Astrocyte of the cerebellum (primary cell): Measurements from ENCODE around the gene ASCL2.

ENCODE experiments used
- DNase-seq: peaks from one replicate; pipeline ENCODE4 v3.0.0-alpha.2; 2011; ENCODE audit warnings: low read depth
- H3K4me3 ChIP-seq: 2 replicates; pipeline ENCODE4 v1.5.1; 2011; ENCODE audit warnings: mild to moderate bottlenecking, low read depth, low read length, moderate library complexity
- in situ Hi-C: cut with HindIII; loops from 2 replicates; pipeline ENCODE4 v1.10.0; 2017; ENCODE audit warnings: low sequenced_read_pairs
- TF ChIP-seq, protein P1 (sequence below): IDR thresholded peaks from 2 replicates; pipeline ENCODE4 v1.5.1; 2012; ENCODE audit warnings: low read length, low read depth, moderate library complexity, mild to moderate bottlenecking; ENCODE audit errors: missing control alignments

Gene ASCL2

DNA sequence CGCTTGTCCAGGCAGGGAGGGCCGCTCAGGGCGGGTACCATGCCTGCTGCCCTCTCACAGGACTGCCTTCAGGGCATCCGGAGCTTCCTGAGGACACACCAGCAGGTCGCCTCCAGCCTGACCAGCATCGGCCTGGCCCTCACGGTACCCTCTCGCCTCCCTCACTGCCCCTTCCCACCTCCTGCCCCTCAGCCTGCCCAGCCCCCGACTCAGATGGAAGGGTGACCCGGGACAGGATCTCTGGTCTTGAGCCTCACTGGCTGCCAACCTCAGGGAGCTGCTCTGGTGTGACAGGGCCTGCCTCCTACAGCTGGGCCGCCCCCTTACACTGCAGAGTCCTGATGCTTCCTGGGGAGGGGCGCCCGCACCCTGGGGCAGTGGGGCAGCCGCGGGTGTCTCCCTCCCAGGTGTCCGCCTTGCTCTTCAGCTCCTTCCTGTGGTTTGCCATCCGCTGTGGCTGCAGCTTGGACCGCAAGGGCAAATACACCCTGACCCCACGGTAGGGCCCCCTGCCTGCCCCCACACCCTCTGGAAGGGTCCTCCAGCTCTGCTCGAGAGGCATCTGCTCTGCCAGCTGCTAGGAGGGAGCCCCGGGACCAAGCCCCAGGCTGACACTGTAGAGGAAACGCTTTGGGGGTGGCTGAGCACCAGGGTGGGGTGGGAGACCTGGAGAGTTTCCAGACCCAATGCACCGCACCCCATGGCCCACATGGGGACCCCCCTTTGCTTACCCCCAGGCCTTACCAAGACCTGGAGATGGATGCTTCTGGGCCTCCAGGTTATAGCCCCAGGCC is 46.0 kb upstream of the ASCL2 start:
- in situ Hi-C loops = no loop called here
- no peak for DNase-seq
- TF ChIP-seq, protein P1, sequence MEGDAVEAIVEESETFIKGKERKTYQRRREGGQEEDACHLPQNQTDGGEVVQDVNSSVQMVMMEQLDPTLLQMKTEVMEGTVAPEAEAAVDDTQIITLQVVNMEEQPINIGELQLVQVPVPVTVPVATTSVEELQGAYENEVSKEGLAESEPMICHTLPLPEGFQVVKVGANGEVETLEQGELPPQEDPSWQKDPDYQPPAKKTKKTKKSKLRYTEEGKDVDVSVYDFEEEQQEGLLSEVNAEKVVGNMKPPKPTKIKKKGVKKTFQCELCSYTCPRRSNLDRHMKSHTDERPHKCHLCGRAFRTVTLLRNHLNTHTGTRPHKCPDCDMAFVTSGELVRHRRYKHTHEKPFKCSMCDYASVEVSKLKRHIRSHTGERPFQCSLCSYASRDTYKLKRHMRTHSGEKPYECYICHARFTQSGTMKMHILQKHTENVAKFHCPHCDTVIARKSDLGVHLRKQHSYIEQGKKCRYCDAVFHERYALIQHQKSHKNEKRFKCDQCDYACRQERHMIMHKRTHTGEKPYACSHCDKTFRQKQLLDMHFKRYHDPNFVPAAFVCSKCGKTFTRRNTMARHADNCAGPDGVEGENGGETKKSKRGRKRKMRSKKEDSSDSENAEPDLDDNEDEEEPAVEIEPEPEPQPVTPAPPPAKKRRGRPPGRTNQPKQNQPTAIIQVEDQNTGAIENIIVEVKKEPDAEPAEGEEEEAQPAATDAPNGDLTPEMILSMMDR = no peak
- H3K4me3 ChIP-seq = no peak overlapping the region

GRCh38 chr11:2315395-2316168 is 45.2 kb upstream of the ASCL2 start:
- DNase-seq = no peak
- no peak overlapping the region for H3K4me3 ChIP-seq
- TF ChIP-seq, protein P1 = no peak
- in situ Hi-C loops = no loop called here

DNA sequence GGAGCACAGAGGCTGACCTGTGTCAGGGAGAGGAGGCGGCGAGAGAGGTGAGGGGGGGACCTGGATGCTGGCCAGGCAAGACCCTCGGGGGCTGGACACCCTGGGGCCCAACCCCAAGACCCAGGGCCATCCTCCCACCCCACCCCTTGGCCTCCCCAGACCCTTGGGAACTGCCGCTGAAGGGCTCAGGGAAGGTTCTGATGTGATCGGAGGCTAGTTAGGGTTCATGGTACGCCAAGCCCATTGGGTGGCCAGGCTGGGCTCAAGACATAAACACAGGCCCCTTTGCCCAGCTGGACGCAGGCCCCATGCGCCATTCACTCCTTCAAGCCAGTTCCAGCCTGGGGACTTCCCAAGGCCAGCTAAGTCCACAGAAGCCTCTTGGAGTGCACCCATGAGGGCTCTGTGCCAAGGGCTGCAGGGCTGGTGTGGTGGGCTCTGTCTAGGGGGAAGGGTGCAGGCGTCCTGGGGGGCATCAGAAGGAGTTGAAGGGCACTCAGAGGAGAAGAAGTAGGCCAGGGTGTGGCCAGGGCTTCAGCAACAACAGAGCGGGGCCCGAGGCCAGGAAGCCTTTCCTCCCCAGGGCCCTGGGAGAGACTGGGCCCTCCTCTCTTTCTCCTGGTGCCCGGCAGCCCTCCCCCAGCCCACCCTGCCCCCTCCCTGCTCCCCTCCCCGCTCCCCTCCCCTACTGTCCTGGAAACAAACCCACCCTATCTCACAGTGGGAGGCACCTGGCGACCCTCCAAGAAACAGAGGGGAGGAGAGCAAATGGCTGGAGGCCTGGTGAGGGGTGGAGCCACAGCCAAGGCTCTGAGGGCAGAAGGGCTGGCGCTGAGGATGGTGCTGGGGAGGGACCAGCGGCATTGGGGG is 44.4 kb upstream of the ASCL2 start:
- DNase-seq = peak; percentile 34
- TF ChIP-seq, protein P1 = no peak
- in situ Hi-C loops = no loop called here
- H3K4me3 ChIP-seq = no peak overlapping the region

GRCh38 chr11:2314136-2314524 is 43.7 kb upstream of the ASCL2 start:
- TF ChIP-seq, protein P1 = no peak
- no peak overlapping the region for H3K4me3 ChIP-seq
- DNase-seq = no peak
- in situ Hi-C loops = no loop called here

DNA sequence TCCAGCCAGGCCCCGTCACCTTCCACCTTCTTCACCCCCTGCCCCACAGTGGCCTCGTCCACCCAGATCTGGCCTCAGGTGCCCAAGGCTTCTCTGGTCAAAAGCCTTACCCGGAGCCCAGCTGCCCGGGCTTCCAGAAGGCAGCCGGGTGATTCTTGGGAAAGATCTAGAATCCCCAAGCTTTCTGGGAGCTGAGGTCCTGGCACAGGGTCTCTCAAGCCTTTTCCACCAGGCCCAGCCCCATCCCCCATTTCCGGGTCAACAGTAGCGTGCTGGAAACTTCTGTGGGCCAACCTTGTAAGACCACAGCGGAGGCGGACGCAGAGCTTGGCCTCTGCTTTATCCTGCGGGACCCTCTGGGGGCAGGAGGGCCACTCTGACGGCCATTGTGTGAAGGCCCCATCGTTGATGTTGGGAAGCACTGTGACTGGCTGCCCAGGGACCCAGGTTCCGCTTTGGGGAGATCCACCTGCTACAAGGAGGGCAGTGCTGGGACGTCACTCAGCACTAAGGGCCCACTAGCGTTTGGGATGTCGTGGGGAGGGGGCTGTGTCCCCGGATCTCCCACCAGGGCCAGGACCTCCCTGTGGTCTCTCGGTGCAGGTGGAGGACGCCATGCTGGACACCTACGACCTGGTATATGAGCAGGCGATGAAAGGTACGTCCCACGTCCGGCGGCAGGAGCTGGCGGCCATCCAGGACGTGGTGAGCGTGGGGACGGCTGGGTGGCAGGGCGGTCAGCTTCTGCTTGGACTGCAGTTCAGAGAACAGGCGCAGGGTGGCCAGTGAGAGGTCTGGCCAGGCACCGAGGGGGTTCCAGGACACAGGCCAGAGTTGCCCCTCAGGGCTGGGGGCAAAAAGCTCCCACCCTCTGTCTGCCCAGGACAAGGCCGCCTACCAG is 42.9 kb upstream of the ASCL2 start:
- no peak overlapping the region for H3K4me3 ChIP-seq
- no peak for DNase-seq
- in situ Hi-C loops = no loop called here
- TF ChIP-seq, protein P1 = no peak
